GM23248 (cell line): Measurements from ENCODE around the gene MORN1.

ENCODE experiments used
- EZH2 ChIP-seq: fragments of 200-600 bp; sonication (generic); IDR thresholded peaks from 2 replicates; pipeline ENCODE4 v1.6.1; 2018; ENCODE audit warnings: antibody characterized with exemption, mild to moderate bottlenecking; ENCODE audit not compliant: insufficient read depth, poor library complexity, severe bottlenecking
- EZH2phosphoT487 ChIP-seq: fragments of 200-600 bp; sonication (generic); IDR thresholded peaks from 2 replicates; pipeline ENCODE4 v1.6.1; 2018; ENCODE audit warnings: antibody characterized with exemption, moderate library complexity, mild to moderate bottlenecking, low read depth; ENCODE audit not compliant: insufficient read depth

GRCh38 chr1:2430592-2430973 lies 39.2 kb upstream of the MORN1 start:
- TF ChIP-seq EZH2phosphoT487 (no peak), EZH2 (no peak)
